ENCODE results near the gene PDE5A.

GRCh38 chr4:119647558-119647957, 19.0 kb upstream of the PDE5A start:
- TF ChIP-seq CTCF (IDR thresholded peaks at IDR 0.05; ENCODE audit: borderline replicate concordance, extremely low read depth, low read length, poor library complexity, severe bottlenecking) (no peak), EZH2 (IDR thresholded peaks at IDR 0.05; ENCODE audit: borderline replicate concordance, low read depth, low read length, severe bottlenecking) (no peak)

Measured in DND-41 (cell line).